ENCODE measurements around the gene OR10A5. TPM values are rescaled to one million over a fixed set of nuclear protein-coding genes. Genes with fewer than 3 reads are reported as not detected.

Gene OR10A5
- total RNA-seq, 2 experiments from 2014 or later: not detected

DNA sequence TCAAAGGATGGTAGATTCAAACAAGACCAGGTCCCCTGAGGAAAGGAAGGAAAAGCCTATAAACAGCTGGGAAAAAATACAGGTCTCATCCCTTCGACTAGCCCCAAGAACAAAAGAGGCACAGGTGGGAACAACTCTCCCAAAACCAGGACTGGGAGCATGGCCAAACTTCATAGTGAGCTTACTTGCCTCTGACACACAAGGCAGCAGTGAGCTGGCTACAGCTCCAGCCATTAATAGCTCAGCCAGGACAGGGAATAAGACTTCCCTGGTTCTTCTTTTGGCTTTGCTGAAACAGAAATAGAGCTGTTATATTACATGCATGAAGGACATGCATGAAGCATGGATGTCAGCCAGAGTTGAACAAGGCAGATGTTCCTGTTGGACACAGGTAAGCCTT is 17.5 kb downstream of the OR10A5 start, which contains the start of gene OR10A2:
Gene OR10A2 (plus strand): TSS at position 97 of the 400 bp plus-strand sequence. CDS start 6,698 bp downstream, outside the sequence.
- H3K27me3 ChIP-seq (ENCODE audit: control insufficient read depth in 1 of 2, insufficient read depth in 2 of 2, low read length in 2 of 2): peaks cover 0 to 3% of the 10 kb centered on the region in 2 experiments
- no peak within 1 kb of the TSS for H3K4me3 Mint-ChIP-seq
- no peak for DNase-seq
- POLR2A ChIA-PET: no interaction called here
- TF ChIP-seq, protein P1, sequence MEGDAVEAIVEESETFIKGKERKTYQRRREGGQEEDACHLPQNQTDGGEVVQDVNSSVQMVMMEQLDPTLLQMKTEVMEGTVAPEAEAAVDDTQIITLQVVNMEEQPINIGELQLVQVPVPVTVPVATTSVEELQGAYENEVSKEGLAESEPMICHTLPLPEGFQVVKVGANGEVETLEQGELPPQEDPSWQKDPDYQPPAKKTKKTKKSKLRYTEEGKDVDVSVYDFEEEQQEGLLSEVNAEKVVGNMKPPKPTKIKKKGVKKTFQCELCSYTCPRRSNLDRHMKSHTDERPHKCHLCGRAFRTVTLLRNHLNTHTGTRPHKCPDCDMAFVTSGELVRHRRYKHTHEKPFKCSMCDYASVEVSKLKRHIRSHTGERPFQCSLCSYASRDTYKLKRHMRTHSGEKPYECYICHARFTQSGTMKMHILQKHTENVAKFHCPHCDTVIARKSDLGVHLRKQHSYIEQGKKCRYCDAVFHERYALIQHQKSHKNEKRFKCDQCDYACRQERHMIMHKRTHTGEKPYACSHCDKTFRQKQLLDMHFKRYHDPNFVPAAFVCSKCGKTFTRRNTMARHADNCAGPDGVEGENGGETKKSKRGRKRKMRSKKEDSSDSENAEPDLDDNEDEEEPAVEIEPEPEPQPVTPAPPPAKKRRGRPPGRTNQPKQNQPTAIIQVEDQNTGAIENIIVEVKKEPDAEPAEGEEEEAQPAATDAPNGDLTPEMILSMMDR (IDR thresholded peaks at IDR 0.05): no peak
- H3K4me3 ChIP-seq (ENCODE audit: low read length): no peak within 1 kb of the TSS
- CTCF ChIA-PET: interaction anchor here (1.6 kb wide), 1 partner anchor 9 kb away, joined by 5 read pairs; no protein-coding TSS in a partner anchor
- no peaks in the 10 kb centered on the region for H3K36me3 ChIP-seq (ENCODE audit: insufficient read depth, low read length)
- no peaks in the 10 kb centered on the region for H3K36me3 Mint-ChIP-seq (ENCODE audit: low read depth)
- intact Hi-C loops (cut with DNase I, micrococcal nuclease): no loop called here
- H3K4me1 Mint-ChIP-seq (ENCODE audit: low read depth): no peaks in the 10 kb centered on the region
- H3K27ac ChIP-seq (ENCODE audit: low read depth in 1 of 2, low read length in 2 of 2): no peak within 1 kb of the TSS
- H3K9me3 Mint-ChIP-seq: no peaks in the 10 kb centered on the region
- H3K27ac Mint-ChIP-seq: no peak within 1 kb of the TSS
- no peak for ATAC-seq (ENCODE audit: poor library complexity)
- peaks cover 6% of the 10 kb centered on the region for H3K27me3 Mint-ChIP-seq
- H3K4me1 ChIP-seq (ENCODE audit: insufficient read depth, low read length): no peaks in the 10 kb centered on the region
- peaks cover 0 to 4% of the 10 kb centered on the region in 2 experiments for H3K9me3 ChIP-seq (ENCODE audit: control insufficient read depth in 1 of 2, insufficient read depth in 1 of 2, low read length in 2 of 2)

DNA sequence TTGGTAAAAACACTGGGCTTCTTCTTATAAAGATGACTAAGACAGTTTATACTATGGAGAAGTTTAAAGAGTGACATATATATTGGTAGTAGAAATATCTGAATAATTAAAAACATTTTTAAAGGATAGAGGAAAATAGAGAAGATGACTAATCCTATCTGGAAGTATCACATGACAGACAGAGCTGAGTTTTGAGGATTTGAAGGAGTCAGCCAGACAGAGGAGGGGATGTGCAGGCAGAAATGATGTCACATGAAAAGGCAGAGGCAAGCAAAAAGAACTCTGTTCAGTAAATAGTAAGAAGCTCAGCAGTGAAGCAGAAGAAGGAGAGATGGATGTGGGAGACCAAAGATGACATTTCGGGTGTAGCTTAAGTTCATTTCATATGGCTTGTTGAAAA is 19.0 kb downstream of the OR10A5 start:
- no peak overlapping the region for H3K27ac Mint-ChIP-seq
- TF ChIP-seq, protein P1 (IDR thresholded peaks at IDR 0.05): no peak
- ATAC-seq (ENCODE audit: poor library complexity) (no peak), DNase-seq (no peak)
- Histone ChIP-seq H3K9me3 (ENCODE audit: control insufficient read depth in 1 of 2, insufficient read depth in 1 of 2, low read length in 2 of 2) (no peaks in the 10 kb centered on the region), H3K36me3 (ENCODE audit: insufficient read depth, low read length) (no peaks in the 10 kb centered on the region), H3K4me3 (ENCODE audit: low read length) (no peak overlapping the region), H3K4me1 (ENCODE audit: insufficient read depth, low read length) (no peaks in the 10 kb centered on the region), H3K27ac (ENCODE audit: low read depth in 1 of 2, low read length in 2 of 2) (no peak overlapping the region), H3K27me3 (ENCODE audit: control insufficient read depth in 1 of 2, insufficient read depth in 2 of 2, low read length in 2 of 2) (peaks cover 0 to 3% of the 10 kb centered on the region in 2 experiments)
- H3K4me1 Mint-ChIP-seq (ENCODE audit: low read depth): no peaks in the 10 kb centered on the region
- H3K9me3 Mint-ChIP-seq: no peaks in the 10 kb centered on the region
- intact Hi-C loops (cut with DNase I, micrococcal nuclease): no loop called here
- H3K4me3 Mint-ChIP-seq: no peak overlapping the region
- peaks cover 6% of the 10 kb centered on the region for H3K27me3 Mint-ChIP-seq
- no peaks in the 10 kb centered on the region for H3K36me3 Mint-ChIP-seq (ENCODE audit: low read depth)
- ChIA-PET POLR2A (no interaction called here), CTCF (no interaction called here)

- Histone ChIP-seq H3K9me3 (ENCODE audit: control insufficient read depth in 1 of 2, insufficient read depth in 1 of 2, low read length in 2 of 2) (no peaks in the 10 kb centered on the region), H3K36me3 (ENCODE audit: insufficient read depth, low read length) (no peaks in the 10 kb centered on the region), H3K4me1 (ENCODE audit: insufficient read depth, low read length) (no peaks in the 10 kb centered on the region), H3K4me3 (ENCODE audit: low read length) (no peak overlapping the region), H3K27ac (ENCODE audit: low read depth in 1 of 2, low read length in 2 of 2) (no peak overlapping the region), H3K27me3 (ENCODE audit: control insufficient read depth in 1 of 2, insufficient read depth in 2 of 2, low read length in 2 of 2) (no peaks in the 10 kb centered on the region)
- TF ChIP-seq, protein P1 (IDR thresholded peaks at IDR 0.05): no peak
- Mint-ChIP-seq H3K27me3 (peaks cover 8% of the 10 kb centered on the region), H3K9me3 (no peaks in the 10 kb centered on the region), H3K4me1 (ENCODE audit: low read depth) (no peaks in the 10 kb centered on the region), H3K36me3 (ENCODE audit: low read depth) (no peaks in the 10 kb centered on the region), H3K27ac (no peak overlapping the region), H3K4me3 (no peak overlapping the region)
- POLR2A ChIA-PET: no interaction called here
- DNase-seq: no peak
- intact Hi-C loops (cut with DNase I, micrococcal nuclease): no loop called here
- ATAC-seq (ENCODE audit: poor library complexity): no peak
- CTCF ChIA-PET: no interaction called here
Measured at GRCh38 chr11:6871278-6871677, 25.8 kb downstream of the OR10A5 start.

Data from CD4-positive, alpha-beta T cell (primary cell).